ENCODE measurements around the gene CNTNAP2. TPM values are rescaled to one million over a fixed set of nuclear protein-coding genes. Genes with fewer than 3 reads are reported as not detected.

Gene CNTNAP2
- total and polyA plus RNA-seq, 4 donors: 0.14 to 2.3 (median 1.1) TPM

DNA sequence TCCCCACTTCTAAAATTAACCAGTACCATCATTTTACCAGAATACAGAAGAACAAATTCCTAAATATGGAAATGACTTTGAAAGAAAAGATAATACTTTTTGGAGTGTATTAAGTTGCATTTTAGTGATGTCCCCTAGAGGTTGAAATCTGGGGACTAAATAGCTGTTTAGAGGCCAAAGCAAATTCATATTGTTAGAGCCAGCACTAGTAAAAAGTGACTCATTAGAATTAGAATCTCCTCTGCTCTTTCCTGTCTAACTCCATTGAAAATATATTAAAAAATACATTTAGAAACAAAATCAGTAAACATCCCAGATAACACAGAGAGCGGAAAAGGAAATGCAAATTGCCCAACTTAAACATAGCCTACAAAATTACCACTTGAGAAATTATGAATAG is 1284.3 kb downstream of the CNTNAP2 start:
- WGBS: 60% methylated on average over 1 of the region's 1 CpG
- no peaks in the 10 kb centered on the region for H3K4me1 ChIP-seq (ENCODE audit: control insufficient read depth in 4 of 4, insufficient read depth in 4 of 4, low read length in 3 of 4)
- TF ChIP-seq SP1 (IDR thresholded peaks at IDR 0.05) (no peak), RXRA (IDR thresholded peaks at IDR 0.05) (no peak), GABPA (IDR thresholded peaks at IDR 0.05 in 1 of 2, conservative IDR thresholded peaks at IDR 0.05 in 1 of 2) (no peak), JUND (IDR thresholded peaks at IDR 0.05) (no peak), ATF3 (IDR thresholded peaks at IDR 0.05) (no peak), HNF4A (conservative IDR thresholded peaks at IDR 0.05) (no peak), RAD21 (IDR thresholded peaks at IDR 0.05) (no peak), FOXA1 (IDR thresholded peaks at IDR 0.05) (no peak), EGR1 (IDR thresholded peaks at IDR 0.05; ENCODE audit: low read depth in 2 of 2) (no peak), NR2F2 (IDR thresholded peaks at IDR 0.05) (no peak), YY1 (IDR thresholded peaks at IDR 0.05) (no peak), HNF4G (IDR thresholded peaks at IDR 0.05) (no peak), TAF1 (conservative IDR thresholded peaks at IDR 0.05) (no peak)
- TF ChIP-seq, protein P1, sequence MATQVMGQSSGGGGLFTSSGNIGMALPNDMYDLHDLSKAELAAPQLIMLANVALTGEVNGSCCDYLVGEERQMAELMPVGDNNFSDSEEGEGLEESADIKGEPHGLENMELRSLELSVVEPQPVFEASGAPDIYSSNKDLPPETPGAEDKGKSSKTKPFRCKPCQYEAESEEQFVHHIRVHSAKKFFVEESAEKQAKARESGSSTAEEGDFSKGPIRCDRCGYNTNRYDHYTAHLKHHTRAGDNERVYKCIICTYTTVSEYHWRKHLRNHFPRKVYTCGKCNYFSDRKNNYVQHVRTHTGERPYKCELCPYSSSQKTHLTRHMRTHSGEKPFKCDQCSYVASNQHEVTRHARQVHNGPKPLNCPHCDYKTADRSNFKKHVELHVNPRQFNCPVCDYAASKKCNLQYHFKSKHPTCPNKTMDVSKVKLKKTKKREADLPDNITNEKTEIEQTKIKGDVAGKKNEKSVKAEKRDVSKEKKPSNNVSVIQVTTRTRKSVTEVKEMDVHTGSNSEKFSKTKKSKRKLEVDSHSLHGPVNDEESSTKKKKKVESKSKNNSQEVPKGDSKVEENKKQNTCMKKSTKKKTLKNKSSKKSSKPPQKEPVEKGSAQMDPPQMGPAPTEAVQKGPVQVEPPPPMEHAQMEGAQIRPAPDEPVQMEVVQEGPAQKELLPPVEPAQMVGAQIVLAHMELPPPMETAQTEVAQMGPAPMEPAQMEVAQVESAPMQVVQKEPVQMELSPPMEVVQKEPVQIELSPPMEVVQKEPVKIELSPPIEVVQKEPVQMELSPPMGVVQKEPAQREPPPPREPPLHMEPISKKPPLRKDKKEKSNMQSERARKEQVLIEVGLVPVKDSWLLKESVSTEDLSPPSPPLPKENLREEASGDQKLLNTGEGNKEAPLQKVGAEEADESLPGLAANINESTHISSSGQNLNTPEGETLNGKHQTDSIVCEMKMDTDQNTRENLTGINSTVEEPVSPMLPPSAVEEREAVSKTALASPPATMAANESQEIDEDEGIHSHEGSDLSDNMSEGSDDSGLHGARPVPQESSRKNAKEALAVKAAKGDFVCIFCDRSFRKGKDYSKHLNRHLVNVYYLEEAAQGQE (IDR thresholded peaks at IDR 0.05): no peak
- TF ChIP-seq, protein P2, sequence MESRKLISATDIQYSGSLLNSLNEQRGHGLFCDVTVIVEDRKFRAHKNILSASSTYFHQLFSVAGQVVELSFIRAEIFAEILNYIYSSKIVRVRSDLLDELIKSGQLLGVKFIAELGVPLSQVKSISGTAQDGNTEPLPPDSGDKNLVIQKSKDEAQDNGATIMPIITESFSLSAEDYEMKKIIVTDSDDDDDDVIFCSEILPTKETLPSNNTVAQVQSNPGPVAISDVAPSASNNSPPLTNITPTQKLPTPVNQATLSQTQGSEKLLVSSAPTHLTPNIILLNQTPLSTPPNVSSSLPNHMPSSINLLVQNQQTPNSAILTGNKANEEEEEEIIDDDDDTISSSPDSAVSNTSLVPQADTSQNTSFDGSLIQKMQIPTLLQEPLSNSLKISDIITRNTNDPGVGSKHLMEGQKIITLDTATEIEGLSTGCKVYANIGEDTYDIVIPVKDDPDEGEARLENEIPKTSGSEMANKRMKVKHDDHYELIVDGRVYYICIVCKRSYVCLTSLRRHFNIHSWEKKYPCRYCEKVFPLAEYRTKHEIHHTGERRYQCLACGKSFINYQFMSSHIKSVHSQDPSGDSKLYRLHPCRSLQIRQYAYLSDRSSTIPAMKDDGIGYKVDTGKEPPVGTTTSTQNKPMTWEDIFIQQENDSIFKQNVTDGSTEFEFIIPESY (IDR thresholded peaks at IDR 0.05): no peak
- H3K27ac ChIP-seq (ENCODE audit: low read depth in 1 of 2, low read length in 2 of 2): no peak overlapping the region
- no peak overlapping the region for H3K9ac ChIP-seq (ENCODE audit: low read depth in 1 of 2, low read length in 2 of 2)
- H3K9me3 ChIP-seq (ENCODE audit: control insufficient read depth in 4 of 4, low read length in 3 of 4): no peaks in the 10 kb centered on the region
- no peak for DNase-seq (ENCODE audit: low spot score)
- H3K27me3 ChIP-seq (ENCODE audit: control insufficient read depth in 4 of 4, insufficient read depth in 4 of 4, low read length in 3 of 4): no peaks in the 10 kb centered on the region
- H3K36me3 ChIP-seq (ENCODE audit: control insufficient read depth in 4 of 4, insufficient read depth in 3 of 4, low read depth in 1 of 4, low read length in 3 of 4): no peaks in the 10 kb centered on the region
- no peak overlapping the region for H3K4me3 ChIP-seq (ENCODE audit: low read depth in 1 of 3, low read length in 3 of 3)

GRCh38 chr7:147405621-147406020 is 1289.0 kb downstream of the CNTNAP2 start:
- Histone ChIP-seq H3K27me3 (ENCODE audit: control insufficient read depth in 4 of 4, insufficient read depth in 4 of 4, low read length in 3 of 4) (no peaks in the 10 kb centered on the region), H3K4me3 (ENCODE audit: low read depth in 1 of 3, low read length in 3 of 3) (no peak overlapping the region), H3K9me3 (ENCODE audit: control insufficient read depth in 4 of 4, low read length in 3 of 4) (no peaks in the 10 kb centered on the region), H3K27ac (ENCODE audit: low read depth in 1 of 2, low read length in 2 of 2) (no peak overlapping the region), H3K4me1 (ENCODE audit: control insufficient read depth in 4 of 4, insufficient read depth in 4 of 4, low read length in 3 of 4) (no peaks in the 10 kb centered on the region), H3K9ac (ENCODE audit: low read depth in 1 of 2, low read length in 2 of 2) (no peak overlapping the region), H3K36me3 (ENCODE audit: control insufficient read depth in 4 of 4, insufficient read depth in 3 of 4, low read depth in 1 of 4, low read length in 3 of 4) (no peaks in the 10 kb centered on the region)
- TF ChIP-seq, protein P2 (IDR thresholded peaks at IDR 0.05): no peak
- TF ChIP-seq, protein P3, sequence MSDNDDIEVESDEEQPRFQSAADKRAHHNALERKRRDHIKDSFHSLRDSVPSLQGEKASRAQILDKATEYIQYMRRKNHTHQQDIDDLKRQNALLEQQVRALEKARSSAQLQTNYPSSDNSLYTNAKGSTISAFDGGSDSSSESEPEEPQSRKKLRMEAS (IDR thresholded peaks at IDR 0.05): no peak
- no peak for TF ChIP-seq FOXA1 (IDR thresholded peaks at IDR 0.05)
- TF ChIP-seq FOXA2 (IDR thresholded peaks at IDR 0.05): no peak
- TF ChIP-seq HNF4G (IDR thresholded peaks at IDR 0.05): no peak
- TF ChIP-seq YY1 (IDR thresholded peaks at IDR 0.05): no peak
- TF ChIP-seq, protein P1 (IDR thresholded peaks at IDR 0.05): no peak
- TF ChIP-seq ATF3 (IDR thresholded peaks at IDR 0.05): no peak
- no peak for TF ChIP-seq SP1 (IDR thresholded peaks at IDR 0.05)
- TF ChIP-seq EGR1 (IDR thresholded peaks at IDR 0.05; ENCODE audit: low read depth in 2 of 2): no peak
- TF ChIP-seq TAF1 (conservative IDR thresholded peaks at IDR 0.05): no peak
- 81% methylated on average over 4 of the region's 4 CpGs for WGBS
- no peak for DNase-seq (ENCODE audit: low spot score)
